Dermis microvascular lymphatic vessel endothelial cell (primary cell): ENCODE measurements around the gene KIF26A. TPM values are rescaled to one million over a fixed set of nuclear protein-coding genes. Genes with fewer than 3 reads are reported as not detected.

Source experiments
- DNase-seq, 2 donors: peaks; one replicate each; pipeline versions ENCODE4 v3.0.0 to v3.0.0-alpha.2; 2010; ENCODE audit warnings: low read depth in 2 of 2
- total RNA-seq: library from RNA; depleted of rRNA; stranded (reverse); fragments of >200 nt; gene quantifications from 2 replicates; pipeline ENCODE4 v1.2.1, GENCODE V29; 2014

KIF26A gene
- total RNA-seq, 1 donor from 2014 or later = 9.2 TPM

DNA sequence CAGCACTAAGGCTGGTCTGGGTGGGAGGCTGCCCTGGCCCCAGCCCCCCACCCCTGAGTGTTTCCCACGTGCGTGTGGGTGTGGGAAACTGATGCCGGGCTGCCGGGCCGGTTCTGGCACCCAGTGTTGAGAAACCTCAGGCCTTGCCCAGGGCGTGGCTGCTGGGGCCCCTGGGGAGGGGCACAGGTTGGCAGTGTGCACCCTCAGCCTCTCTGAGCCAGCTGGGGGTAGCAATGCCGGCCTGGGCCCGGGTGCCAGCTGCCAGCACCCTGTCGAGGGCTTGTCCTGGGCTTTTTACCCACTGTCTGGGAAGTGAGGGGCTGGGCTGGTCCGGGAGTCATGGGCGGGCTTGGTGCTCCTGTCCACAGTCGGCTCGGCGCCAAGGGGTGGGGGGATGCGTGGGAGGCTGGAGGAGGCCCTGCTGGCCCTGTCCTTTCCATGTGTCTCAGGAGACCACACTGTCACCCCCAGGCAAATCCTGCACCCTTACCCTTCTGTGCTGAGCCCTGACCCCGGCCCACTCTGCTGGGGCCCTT, 37.2 kb upstream of the KIF26A start:
- DNase-seq = no peak

DNA sequence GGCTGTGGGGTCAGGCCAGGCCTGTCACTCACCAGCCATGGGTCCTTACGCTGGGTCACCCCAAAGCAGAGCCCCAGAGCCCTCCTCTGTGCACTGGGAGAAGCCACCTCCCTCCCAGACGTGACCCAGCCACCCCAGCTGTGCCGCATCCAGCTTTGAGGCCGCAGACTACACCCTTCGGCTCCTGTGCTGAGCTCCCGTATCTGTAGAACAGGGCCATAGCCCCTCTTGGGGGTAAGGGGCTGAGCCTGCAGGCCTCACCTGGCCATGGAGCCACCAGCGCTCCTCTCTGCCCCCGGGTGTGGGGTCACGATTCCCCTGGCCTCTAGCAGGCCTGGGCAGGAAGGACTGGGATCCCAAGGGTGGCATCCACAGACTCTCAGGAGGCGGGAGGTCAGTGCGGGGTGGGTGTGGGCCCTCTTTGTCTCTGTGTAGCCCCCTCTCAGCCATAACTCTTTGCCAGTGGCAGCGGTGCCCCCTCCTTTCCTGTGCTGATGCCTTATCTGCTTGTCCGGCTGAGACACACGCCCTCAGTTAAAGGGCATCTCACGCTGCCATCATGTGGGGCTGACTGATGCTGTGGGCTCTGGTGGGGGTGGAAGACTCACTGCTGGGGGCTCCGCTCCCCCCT, 36.6 kb upstream of the KIF26A start:
- DNase-seq = no peak

DNA sequence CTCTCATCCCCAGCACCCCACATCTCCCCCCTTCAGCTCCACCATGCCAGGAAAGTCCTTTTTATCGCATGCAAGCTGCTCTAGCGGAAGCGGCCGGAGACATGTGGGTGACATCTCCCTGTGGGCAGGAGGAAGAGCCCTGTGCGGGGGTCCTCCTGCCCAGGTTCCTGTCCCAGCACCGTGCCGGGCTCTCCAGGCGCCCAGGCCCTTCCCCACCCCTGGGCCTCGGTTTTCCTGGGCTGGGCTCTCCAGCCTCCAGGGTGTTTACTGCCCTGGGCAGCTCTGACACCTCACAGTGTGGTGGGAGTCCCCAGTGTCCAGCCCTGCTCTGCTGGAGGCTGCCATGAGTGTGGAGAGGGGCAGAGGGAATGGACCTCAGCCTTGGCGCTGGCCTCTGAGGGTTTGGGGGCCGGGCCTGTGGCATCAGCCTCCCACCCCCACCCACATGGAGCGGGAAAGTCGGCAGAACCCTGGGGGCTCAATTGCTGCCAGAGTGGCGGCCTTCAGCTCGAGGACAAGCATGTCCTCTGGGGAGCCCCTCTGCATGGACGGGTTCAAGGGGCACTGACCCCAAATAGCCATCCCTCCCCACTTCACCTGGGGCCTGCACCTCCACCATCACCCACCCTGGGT, 36.0 kb upstream of the KIF26A start:
- no peak for DNase-seq

DNA sequence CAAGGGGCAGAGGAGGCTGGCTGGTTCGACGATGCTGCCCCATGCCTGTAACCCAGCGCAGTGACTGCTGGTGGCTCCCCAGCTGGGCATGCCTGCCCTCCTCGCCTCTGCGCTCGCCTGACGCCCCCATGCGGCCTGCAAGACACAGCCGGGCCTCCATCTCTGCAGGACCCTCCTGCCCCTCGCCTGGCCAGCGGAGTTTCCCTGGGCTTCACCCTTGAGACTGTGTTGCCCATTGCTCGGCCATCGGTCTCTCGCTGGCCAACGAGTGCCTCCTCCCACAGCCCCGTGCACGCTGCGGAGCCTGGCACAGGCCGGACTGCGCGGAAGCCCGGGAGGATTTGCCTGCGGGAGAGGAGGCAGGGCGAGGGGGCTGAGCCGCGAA, 35.3 kb upstream of the KIF26A start:
- no peak for DNase-seq

DNA sequence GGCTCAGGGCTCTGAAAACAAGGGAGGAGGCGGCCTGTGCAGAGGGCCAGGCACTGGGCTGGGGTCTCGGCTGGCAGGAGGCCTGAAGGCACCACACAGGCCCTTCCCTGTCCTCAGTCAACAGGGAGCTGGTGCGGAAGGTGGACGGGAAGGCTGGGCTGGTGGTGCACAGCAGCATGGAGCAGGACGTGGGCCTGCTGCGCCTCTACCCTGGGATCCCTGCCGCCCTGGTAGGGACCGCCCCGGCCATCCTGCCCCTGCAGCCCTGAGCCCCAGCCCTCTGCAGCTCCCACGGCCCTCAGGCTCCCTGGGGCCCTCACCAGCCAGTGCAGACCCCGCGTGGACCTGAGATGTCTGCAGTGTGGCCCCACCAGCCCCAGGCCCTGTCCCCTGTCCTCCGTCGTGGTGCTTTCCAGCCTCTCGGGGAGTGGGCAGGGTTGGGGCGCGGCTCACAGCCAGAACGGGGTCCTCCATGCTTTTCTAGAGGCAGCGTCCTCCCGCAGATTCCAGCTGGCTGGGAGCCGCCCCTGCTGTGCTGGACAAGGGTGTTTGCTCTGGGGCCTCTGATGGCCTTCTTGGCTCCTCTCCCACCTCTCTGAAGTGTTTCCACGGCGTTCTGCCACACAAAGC, 34.8 kb upstream of the KIF26A start:
- DNase-seq = no peak

DNA sequence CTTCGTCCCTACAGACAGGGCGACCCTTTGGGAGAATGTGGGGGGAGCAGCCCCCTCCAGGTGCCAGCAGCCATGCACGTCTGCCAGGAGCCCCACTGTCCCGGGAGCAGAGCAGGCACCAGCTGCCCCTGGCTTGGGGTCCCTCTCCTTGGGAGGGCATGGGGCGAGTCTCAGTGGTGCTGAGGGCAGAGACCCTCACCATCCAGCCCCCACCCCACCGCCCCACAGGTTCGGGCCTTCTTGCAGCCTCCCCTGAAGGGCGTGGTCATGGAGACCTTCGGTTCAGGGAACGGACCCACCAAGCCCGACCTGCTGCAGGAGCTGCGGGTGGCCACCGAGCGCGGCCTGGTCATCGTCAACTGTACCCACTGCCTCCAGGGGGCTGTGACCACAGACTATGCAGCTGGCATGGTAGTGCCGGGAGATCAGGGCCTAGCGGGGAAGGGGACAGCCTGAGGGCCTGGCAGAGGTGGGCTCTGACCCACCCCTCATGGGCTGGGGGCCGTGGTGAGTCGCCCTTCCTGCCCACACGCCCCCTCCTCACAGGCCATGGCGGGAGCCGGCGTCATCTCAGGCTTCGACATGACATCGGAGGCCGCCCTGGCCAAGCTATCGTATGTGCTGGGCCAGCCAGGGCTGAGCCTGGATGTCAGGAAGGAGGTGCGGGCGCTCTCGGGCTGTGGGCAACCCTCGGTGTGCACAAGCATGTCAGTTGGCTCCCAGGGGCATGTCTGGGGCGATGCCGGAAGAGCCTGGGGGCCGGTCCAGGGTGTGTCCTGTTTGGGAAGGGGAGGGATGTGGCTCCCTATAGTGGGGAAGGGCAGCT, 34.1 kb upstream of the KIF26A start:
- no peak for DNase-seq

DNA sequence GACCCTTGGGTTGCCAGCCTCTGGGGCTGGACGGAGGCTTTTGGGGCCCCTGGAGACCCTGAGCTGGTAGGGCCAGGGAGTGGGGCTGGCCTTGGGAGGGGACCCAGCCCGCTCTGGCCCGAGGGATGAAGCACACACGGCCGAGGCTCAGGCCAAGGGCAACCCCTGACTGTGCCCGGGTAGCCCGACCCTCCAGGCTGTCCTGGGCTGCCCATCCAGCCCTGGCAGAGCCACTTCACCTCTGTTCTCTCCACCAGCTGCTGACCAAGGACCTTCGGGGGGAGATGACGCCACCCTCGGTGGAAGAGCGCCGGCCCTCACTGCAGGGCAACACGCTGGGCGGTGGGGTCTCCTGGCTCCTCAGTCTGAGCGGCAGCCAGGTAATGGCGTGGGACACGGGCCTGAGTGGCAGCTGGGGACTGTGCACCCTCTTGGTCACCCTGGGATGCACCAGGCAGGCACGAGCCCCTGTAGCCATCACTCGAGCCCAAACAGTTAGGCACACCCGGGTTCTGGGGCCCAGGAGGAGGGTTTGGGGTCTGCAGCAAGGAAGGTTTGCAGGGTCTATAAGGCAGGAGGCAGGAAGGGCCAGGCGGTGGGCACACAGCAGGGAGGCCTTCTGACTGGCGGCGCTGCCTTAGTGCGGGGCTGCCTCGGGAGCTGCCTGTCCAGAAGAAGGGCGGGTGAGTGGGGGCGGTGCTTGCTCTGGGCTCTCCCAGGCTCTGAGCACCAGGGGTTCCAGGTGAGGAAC, 33.1 kb upstream of the KIF26A start:
- no peak for DNase-seq

DNA sequence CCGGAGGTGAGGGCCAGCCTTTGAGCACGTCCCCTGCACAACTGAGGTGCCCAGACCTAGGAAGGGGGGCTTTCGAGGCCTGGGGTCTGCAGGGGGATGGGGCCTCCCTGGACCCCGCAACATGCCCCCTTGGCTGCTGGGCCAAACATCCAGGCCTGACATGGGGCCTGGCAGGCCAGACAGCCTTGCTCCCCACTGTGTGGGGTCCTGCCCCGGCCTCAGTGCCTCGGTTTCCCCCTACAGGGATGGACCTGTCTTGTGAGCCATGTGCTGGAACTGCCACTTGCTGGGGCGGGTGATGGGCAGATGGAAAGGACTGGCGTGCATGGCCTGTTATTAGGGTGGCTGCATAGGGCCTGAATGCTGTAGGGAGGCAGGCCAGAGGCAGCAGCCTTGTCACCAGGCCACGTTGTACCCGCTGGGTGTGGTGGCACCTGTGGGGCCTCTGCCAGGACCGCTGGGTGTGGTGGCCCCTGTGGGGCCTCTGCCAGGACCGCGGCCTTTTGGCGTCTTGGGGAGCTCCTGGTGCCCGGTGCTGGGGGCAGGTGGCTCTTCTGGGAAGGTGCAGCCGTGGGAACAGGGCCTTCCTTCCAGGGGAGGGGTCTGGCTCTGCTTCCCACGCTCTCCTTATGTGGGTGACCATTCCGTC, 32.4 kb upstream of the KIF26A start:
- no peak for DNase-seq

DNA sequence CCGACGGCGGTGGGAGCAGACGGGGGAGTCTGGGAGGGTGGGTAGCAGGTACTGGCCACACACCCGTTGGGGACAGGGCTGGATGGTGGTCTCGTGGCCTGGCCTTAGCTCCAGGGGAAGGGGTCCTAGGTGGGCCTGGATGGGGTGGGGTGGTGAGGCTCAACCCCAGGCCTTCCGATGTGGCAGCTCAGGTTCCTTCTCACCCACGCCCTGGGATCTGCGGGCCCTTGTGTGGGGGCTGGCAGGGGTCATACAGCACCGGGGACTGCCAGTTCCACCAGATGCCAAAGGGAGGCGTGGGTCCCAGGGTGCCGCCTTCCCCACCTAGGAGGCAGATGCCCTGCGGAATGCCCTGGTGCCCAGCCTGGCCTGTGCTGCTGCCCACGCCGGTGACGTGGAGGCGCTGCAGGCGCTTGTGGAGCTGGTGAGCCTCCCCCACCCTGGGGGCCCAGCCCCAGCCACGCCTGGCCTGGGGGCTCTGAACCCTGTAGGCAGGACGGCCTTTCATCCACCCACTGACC, 31.9 kb upstream of the KIF26A start:
- no peak for DNase-seq

DNA sequence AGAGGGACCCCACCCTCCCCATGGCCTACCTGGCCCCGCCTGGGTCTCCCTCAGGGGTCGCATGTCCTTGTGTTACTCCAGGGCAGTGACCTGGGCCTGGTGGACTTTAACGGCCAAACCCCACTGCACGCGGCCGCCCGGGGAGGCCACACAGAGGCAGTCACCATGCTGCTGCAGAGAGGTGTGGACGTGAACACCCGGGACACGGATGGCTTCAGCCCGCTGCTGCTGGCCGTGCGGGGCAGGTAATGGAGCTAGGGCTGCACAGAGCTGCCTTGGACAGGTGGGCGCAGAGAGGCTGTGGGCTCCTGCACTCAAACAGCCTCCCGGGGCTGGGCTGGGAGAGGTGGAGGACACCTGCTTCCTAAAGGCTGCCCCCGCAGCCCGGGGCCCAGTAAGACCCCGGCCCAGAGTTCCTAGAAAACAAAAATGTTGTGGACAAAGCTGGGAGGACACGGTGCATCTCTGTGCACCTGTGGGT, 31.2 kb upstream of the KIF26A start:
- no peak for DNase-seq

DNA sequence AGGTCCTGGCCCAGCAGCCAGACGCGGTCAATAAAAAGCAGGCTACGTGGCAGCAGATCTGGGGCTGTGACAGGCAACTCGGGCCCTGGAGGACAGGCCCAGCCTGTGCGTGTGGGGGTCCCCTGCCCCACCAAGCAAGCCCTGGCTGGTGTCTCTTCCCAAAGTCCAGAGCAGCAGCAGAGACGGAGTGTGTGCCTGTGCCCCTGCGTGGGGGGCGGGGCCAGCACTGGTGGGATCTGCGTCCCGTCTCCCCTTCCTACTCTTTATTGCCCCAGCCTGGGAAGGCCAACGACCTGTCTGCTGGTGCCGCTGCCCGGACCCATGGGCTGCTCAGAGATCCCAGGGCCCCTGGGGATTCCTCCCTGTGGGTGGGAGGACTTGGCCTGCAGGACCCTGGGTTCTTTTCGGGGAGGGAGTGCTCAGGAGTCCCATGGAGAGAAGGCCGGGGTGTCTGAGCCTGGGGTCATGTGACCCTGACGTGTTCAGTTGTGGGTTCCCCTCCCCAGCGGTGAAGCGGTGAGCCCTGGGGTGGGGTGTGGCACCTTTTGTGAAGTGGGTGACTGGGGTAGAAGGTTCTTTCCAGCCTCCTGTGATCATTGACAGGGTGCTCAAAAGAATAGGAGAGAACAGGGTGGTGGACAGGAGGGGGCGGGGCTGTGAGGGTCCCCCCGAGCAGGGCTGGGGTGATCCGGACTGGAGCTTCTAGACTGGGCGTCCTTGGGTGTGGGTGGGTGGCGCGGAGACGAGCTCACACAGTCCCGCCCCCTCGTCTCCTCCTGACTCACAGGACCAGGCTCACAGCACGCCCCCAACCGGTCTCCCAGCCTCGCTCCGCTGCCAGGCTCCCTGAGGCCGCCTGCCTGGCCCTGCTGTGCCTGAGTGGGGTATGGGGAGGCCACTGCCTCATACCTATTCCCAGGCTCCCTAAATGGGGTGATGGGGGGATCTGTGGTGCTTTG, 30.5 kb upstream of the KIF26A start:
- no peak for DNase-seq

DNA sequence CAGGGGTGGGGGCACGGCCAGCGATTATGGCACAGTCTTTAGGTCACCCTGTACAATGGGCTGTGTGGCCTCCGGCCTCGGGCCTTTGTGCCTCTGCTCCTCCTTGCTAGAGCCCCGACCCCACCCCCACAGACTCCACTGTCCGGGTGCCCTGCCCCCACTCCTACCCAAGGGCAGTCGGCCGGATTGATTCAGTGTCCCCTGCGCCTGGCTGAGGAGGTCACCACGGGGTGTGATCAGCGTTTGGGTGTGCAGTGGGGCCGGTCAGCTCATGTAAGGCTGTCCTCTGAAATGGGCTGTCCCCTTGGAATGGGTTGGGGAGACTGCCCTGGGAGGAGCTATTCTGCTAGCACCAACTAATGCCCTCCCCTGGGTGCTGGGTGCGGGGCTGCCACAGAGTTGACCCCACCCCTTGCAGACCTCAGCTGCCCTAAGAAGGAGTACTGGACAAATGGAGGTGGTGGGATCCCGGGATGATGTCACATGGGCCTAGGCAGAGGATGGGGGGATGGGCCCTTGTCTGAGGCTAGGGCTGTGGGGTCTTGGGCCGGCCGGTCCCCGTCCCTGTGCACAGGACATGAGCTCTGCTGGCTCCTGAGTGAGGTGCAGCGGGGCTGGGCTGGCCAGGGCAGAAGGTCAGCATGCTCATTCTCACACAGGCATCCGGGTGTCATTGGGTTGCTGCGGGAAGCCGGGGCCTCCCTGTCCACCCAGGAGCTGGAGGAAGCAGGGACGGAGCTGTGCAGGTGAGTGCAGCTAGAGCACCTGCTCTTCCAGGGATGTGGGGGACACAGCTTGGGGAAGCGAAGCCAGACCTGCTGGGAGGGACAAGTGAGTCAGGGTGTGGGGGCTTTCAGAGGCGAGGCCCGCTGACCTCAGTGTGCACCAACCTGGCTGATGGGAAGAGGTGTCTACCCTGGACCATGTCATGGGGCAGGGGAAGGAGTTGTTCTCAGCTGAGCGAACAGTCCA, 29.5 kb upstream of the KIF26A start:
- DNase-seq = no peak

DNA sequence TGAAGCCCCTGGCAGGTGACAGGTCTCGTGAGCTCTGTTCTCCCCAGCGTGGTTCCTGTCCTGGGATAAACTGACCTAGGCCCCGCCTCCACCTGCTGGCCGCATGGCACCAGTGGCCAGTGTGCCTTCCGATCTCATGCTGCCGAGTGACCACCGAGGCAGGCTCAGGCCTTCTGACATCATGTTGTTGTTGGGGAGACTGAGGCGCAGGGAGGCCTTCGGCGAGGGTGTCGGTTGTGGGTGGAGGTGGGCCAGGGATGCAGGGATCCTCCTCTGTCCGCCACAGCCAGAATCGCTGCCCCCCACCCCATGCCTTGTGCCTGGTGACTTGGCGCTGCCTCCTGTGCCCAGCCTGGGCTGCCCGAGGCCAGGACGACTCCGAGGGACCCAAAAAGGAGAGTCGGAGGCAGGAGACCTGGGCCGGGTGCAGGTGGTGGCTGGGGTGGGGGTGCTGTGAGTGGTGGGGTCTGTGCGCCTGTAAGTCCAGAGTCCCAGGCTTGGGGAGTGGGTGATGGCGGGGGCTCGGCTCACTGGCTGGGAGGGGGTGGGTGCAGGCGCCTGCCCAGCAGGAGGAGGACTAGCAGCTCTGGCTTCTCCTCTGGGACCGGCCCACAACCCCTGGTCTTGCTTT, 28.5 kb upstream of the KIF26A start:
- DNase-seq = no peak

DNA sequence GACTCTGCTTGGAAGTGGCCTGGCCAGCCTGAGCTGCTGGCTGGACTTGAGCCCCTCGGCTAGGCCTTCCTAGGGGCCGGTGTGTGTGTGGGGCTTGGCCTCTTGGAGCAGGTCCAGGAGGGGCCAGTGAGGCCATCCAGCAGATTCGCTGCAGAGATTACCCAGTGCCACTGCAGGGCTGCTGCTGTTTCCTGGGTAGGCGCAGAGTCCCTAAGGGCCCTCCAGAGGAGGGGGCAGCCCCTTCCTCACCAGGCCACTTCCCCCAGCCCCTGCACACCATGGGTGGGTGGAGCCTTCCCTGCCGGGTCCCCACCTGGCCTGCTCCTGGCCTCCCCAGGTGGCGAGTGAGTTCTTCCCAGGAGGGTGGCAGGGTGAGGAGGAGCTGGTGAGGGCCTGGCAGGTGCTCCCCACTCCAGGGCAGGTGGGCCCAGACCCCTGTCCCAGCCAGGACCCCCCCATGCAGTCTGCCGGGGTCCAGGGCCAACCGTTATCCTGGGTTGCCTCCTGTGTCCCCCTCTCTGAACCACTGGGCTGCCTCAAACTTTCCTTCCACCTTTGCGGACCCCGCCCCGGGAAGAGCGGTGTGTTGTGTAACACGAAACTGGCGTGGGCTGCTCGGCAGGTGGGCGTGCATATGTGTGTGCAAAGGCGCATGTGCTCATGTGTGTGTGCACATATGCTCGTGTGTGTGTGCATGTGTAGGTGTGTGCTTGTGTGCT, 27.7 kb upstream of the KIF26A start:
- DNase-seq = no peak

DNA sequence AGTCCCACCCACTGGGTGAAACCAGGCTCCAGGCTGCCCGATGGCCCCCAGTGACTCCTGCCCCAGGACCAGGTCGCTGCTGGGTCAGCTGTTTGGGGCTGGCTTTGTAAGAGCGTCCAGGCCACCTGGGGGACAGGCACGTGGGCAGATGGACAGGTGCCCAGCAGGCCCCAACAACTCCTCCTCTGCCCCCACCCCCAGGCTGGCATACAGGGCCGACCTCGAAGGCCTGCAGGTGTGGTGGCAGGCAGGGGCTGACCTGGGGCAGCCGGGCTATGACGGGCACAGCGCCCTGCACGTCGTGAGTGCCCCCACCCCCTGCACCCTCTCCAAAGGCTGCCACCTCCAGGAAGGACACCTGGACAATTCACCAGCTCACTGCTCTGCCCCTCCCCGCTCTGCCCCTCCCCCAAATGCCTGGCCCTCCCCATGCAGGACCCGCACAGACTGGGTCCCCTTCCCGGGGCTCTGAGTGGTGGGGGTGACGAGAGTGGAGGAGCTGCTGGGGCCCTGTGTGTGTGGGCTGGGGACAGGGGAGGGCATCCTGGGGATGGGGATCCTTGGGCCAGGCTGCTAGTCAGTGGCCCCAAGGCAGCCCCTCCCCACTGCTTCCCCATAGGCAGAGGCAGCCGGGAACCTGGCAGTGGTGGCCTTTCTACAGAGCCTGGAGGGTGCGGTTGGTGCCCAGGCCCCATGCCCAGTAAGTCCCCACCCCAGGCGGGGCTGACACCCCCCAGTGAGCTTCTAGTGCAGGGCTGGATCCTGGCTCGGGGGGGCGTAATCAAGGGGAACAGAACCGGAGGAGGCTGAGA, 26.9 kb upstream of the KIF26A start:
- DNase-seq = no peak

DNA sequence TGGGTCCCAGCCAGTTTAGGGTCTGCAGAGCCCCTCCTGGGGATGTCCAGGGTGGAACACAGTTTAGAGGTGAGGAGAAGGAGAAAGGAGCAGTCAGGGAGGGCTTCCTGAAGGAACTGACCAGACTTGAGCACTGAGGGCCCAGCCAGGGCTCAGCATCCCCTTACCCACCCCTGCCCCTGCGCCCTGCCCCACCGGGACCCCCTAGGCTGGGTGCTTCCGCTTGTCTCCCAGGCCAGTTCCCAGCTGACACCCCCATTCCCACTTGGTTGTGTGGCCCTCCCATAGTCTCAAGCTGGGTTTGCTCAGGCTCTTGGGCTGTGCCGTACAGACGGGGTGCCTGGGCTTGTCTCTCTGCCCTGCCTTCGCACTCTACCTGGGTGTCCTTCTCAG, 26.3 kb upstream of the KIF26A start:
- no peak for DNase-seq
